Measurements from ENCODE around the gene GDPD4.

GDPD4 gene

GRCh38 chr11:77170107-77170506, 131.4 kb downstream of the GDPD4 start:
- in situ Hi-C loops (cut with MboI; ENCODE audit: low pct_unique_long_range_greater_than_20kb, low sequenced_read_pairs, unreplicated experiment), result no loop called here
- no peak for TF ChIP-seq CTCF (IDR thresholded peaks at IDR 0.05; ENCODE audit: extremely low read depth, insufficient read depth, missing control alignments)
- no peak for DNase-seq (ENCODE audit: low spot score)

- no peak for DNase-seq (ENCODE audit: low spot score)
- TF ChIP-seq CTCF (IDR thresholded peaks at IDR 0.05; ENCODE audit: extremely low read depth, insufficient read depth, missing control alignments), result no peak
- in situ Hi-C loops (cut with MboI; ENCODE audit: low pct_unique_long_range_greater_than_20kb, low sequenced_read_pairs, unreplicated experiment), result no loop called here
These were observed 133.7 kb downstream of the GDPD4 start for GRCh38 chr11:77167791-77168190.

- in situ Hi-C loops (cut with MboI; ENCODE audit: low pct_unique_long_range_greater_than_20kb, low sequenced_read_pairs, unreplicated experiment), result no loop called here
- no peak for DNase-seq (ENCODE audit: low spot score)
- no peak for TF ChIP-seq CTCF (IDR thresholded peaks at IDR 0.05; ENCODE audit: extremely low read depth, insufficient read depth, missing control alignments)
These were observed 134.3 kb downstream of the GDPD4 start for GRCh38 chr11:77167111-77167626.
